H1 (cell line): ENCODE data around the gene IL5RA. TPM values are rescaled to one million over a fixed set of nuclear protein-coding genes. Genes with fewer than 3 reads are reported as not detected.

ENCODE experiments used
- CTCF ChIA-PET: fragments of 300-600 bp; sonication (Branson Sonifier 250); formaldehyde crosslinking; loops from one replicate; lab custom pipeline; 2021; ENCODE audit not compliant: partially characterized antibody; lab: Charles Lee
- POLR2A ChIA-PET: fragments of 300-600 bp; sonication (Branson Sonifier 250); formaldehyde crosslinking; loops from one replicate; lab custom pipeline; 2021; ENCODE audit warnings: inconsistent platforms; ENCODE audit not compliant: partially characterized antibody; lab: Charles Lee
- DNase-seq, 2 experiments: peaks; one replicate each; pipeline versions ENCODE4 v3.0.0 to v3.0.0-alpha.2; 2010 to 2022; ENCODE audit warnings: low spot score in 2 of 2, low read depth in 1 of 2, mixed read lengths in 1 of 2
- FAIRE-seq: peaks from 2 replicates; lab custom pipeline; 2011; peaks lifted over from hg19 to GRCh38; lab: Jason Lieb, UNC
- H2AFZ ChIP-seq: 2 replicates; pipeline ENCODE4 v1.8.1; 2012; ENCODE audit warnings: low read length, inconsistent platforms
- H2AK5ac ChIP-seq: 2 replicates; pipeline ENCODE4 v1.6.1; 2013; ENCODE audit warnings: low read depth, low read length
- H2BK120ac ChIP-seq: replicated peaks from 2 replicates; pipeline ENCODE3; 2013; ENCODE audit warnings: low read depth, low read length, inconsistent platforms
- H2BK12ac ChIP-seq: 2 replicates; pipeline ENCODE4 v1.6.1; 2013; ENCODE audit warnings: low read depth, low read length
- H2BK15ac ChIP-seq: 2 replicates; pipeline ENCODE4 v1.6.1; 2013; ENCODE audit warnings: low read length
- H2BK20ac ChIP-seq: 2 replicates; pipeline ENCODE4 v1.6.1; 2013; ENCODE audit warnings: low read length
- H2BK5ac ChIP-seq: 2 replicates; pipeline ENCODE4 v1.6.1; 2013; ENCODE audit warnings: low read depth, low read length
- H3K14ac ChIP-seq: 2 replicates; pipeline ENCODE4 v1.6.1; 2013; ENCODE audit warnings: inconsistent platforms; ENCODE audit not compliant: insufficient read length
- H3K18ac ChIP-seq: 2 replicates; pipeline ENCODE4 v1.6.1; 2013; ENCODE audit warnings: low read length; ENCODE audit errors: extremely low read depth
- H3K23ac ChIP-seq: 2 replicates; pipeline ENCODE4 v1.6.1; 2013; ENCODE audit warnings: inconsistent platforms; ENCODE audit not compliant: insufficient read length
- H3K23me2 ChIP-seq: 2 replicates; pipeline ENCODE4 v1.6.1; 2013; ENCODE audit warnings: low read depth, low read length
- H3K27ac ChIP-seq: 2 replicates; pipeline ENCODE4 v1.6.1; 2011; ENCODE audit warnings: low read depth, low read length, inconsistent platforms
- H3K27me3 ChIP-seq, 4 experiments: replicated peaks in 1 of 4; 1 replicate in 1 of 4; 2 replicates in 3 of 4; pipeline versions ENCODE4 v1.6.1 to v1.8.1; 2011 to 2013; ENCODE audit warnings: low read length in 3 of 4, mild to moderate bottlenecking in 3 of 4, inconsistent platforms in 2 of 4, mixed read lengths in 2 of 4, moderate library complexity in 1 of 4; ENCODE audit not compliant: control insufficient read depth in 3 of 4, insufficient read depth in 3 of 4; ENCODE audit errors: extremely low read depth in 1 of 4
- H3K36me3 ChIP-seq, 4 experiments: 2 replicates each; pipeline versions ENCODE4 v1.6.1 to v1.8.1; 2011 to 2013; ENCODE audit warnings: mild to moderate bottlenecking in 4 of 4, low read length in 3 of 4, moderate library complexity in 2 of 4, control low read depth in 1 of 4, inconsistent platforms in 1 of 4; ENCODE audit not compliant: insufficient read depth in 4 of 4, control insufficient read depth in 2 of 4
- H3K4ac ChIP-seq: replicated peaks from 2 replicates; pipeline ENCODE3; 2013; ENCODE audit warnings: low read length, low read depth, mixed read lengths, inconsistent platforms; ENCODE audit not compliant: insufficient read length
- H3K4me1 ChIP-seq, 4 experiments: replicated peaks in 1 of 4; 1 replicate in 1 of 4; 2 replicates in 3 of 4; pipeline versions ENCODE4 v1.6.1 to v1.8.1; 2011 to 2013; ENCODE audit warnings: low read length in 3 of 4, inconsistent platforms in 2 of 4, mixed read lengths in 1 of 4; ENCODE audit not compliant: insufficient read depth in 4 of 4, control insufficient read depth in 3 of 4
- H3K4me2 ChIP-seq, 2 experiments: 2 replicates each; pipeline versions ENCODE4 v1.6.1 to v1.8.1; 2011 to 2013; ENCODE audit warnings: low read depth in 2 of 2, low read length in 2 of 2, control low read depth in 1 of 2, inconsistent platforms in 1 of 2, mild to moderate bottlenecking in 1 of 2; ENCODE audit not compliant: insufficient read depth in 1 of 2
- H3K4me3 ChIP-seq, 4 experiments: fragments of 200-600, 300-600 bp in 1 of 4; sonication (generic), shearing (Covaris generic), sonication (Bioruptor Twin) in 1 of 4; 2 replicates each; pipeline versions ENCODE4 v1.5.1 to v1.8.1; 2011 to 2016; ENCODE audit warnings: low read length in 4 of 4, low read depth in 3 of 4, control low read depth in 2 of 4, inconsistent platforms in 2 of 4, mild to moderate bottlenecking in 2 of 4, mixed read lengths in 1 of 4, moderate library complexity in 1 of 4; ENCODE audit not compliant: insufficient read depth in 2 of 4; ENCODE audit errors: extremely low read depth in 1 of 4
- H3K56ac ChIP-seq: replicated peaks from 2 replicates; pipeline ENCODE3; 2013; ENCODE audit warnings: low read depth, mild to moderate bottlenecking, mixed read lengths, low read length, inconsistent platforms; ENCODE audit not compliant: insufficient read length
- H3K79me1 ChIP-seq: 2 replicates; pipeline ENCODE4 v1.6.1; 2013; ENCODE audit warnings: low read depth, low read length, control low read depth
- H3K79me2 ChIP-seq, 2 experiments: 2 replicates each; pipeline versions ENCODE4 v1.6.1 to v1.8.1; 2012 to 2013; ENCODE audit warnings: low read length in 2 of 2, mild to moderate bottlenecking in 2 of 2, inconsistent platforms in 1 of 2; ENCODE audit not compliant: insufficient read depth in 2 of 2, control insufficient read depth in 1 of 2
- H3K9ac ChIP-seq, 4 experiments: replicated peaks in 1 of 4; 1 replicate in 1 of 4; 2 replicates in 3 of 4; pipeline versions ENCODE4 v1.6.1 to v1.8.1; 2011 to 2013; ENCODE audit warnings: low read depth in 3 of 4, low read length in 3 of 4, control low read depth in 2 of 4, mild to moderate bottlenecking in 2 of 4, moderate library complexity in 2 of 4, inconsistent platforms in 1 of 4; ENCODE audit errors: extremely low read depth in 1 of 4
- H3K9me3 ChIP-seq, 2 experiments: 2 replicates each; pipeline versions ENCODE4 v1.6.1 to v1.8.1; 2012 to 2013; ENCODE audit warnings: mild to moderate bottlenecking in 2 of 2, moderate library complexity in 2 of 2, control low read depth in 1 of 2, inconsistent platforms in 1 of 2, low read depth in 1 of 2, low read length in 1 of 2, mixed read lengths in 1 of 2; ENCODE audit not compliant: insufficient read depth in 2 of 2
- H4K20me1 ChIP-seq, 2 experiments: replicated peaks in 1 of 2; 2 replicates each; pipeline versions ENCODE3 to v1.8.1; 2011 to 2013; ENCODE audit warnings: inconsistent platforms in 2 of 2, low read length in 2 of 2, mild to moderate bottlenecking in 1 of 2; ENCODE audit not compliant: insufficient read depth in 2 of 2, control insufficient read depth in 1 of 2
- H4K5ac ChIP-seq: 2 replicates; pipeline ENCODE4 v1.6.1; 2013; ENCODE audit warnings: low read length, low read depth, mixed read lengths, inconsistent platforms; ENCODE audit not compliant: insufficient read length
- H4K8ac ChIP-seq: 2 replicates; pipeline ENCODE4 v1.8.0; 2013; ENCODE audit warnings: mild to moderate bottlenecking, moderate library complexity, low read length, inconsistent platforms; ENCODE audit not compliant: insufficient read depth; ENCODE audit errors: extremely low read depth
- H4K91ac ChIP-seq: replicated peaks from 2 replicates; pipeline ENCODE3; 2013; ENCODE audit warnings: low read length, mixed read lengths, inconsistent platforms; ENCODE audit not compliant: insufficient read length
- BRCA1 ChIP-seq: IDR thresholded peaks from 2 replicates; pipeline ENCODE4 v1.6.1; 2012; ENCODE audit warnings: low read depth, low read length, improper control_type of control experiment
- CBX8 ChIP-seq: fragments of 300-800, 300-1000 bp; sonication (generic); IDR thresholded peaks from 2 replicates; pipeline ENCODE4 v1.7.1; 2016; ENCODE audit warnings: low read depth, low read length, borderline replicate concordance
- ZNF274 ChIP-seq: IDR thresholded peaks from 2 replicates; pipeline ENCODE4 v1.7.0; 2012; ENCODE audit warnings: low read length, borderline replicate concordance; ENCODE audit errors: extremely low read depth
- WGBS, 2 experiments: shearing (Covaris generic) in 1 of 2; methylation state at CpG; one replicate each; pipeline versions ENCODE4 v1.1.6 to v1.1.7; 2013 to 2015; ENCODE audit warnings: low lambda C conversion rate in 2 of 2, mixed read lengths in 2 of 2, inconsistent platforms in 1 of 2, low coverage in 1 of 2, missing lambda C conversion rate in 1 of 2; ENCODE audit not compliant: insufficient replicate concordance in 2 of 2, insufficient coverage in 1 of 2, insufficient read length in 1 of 2; ENCODE audit errors: extremely low coverage in 1 of 2, missing lambda C conversion rate in 1 of 2; 5-methylcytosine and 5-hydroxymethylcytosine counted together
- polyA plus RNA-seq, 7 experiments: library from polyadenylated mRNA; depleted of rRNA in 3 of 7; stranded (reverse) in 5 of 7; unstranded in 2 of 7; fragments of >200 nt in 5 of 7; fragments of 200-250 nt in 2 of 7; gene quantifications; 1 replicate in 5 of 7; 2 replicates in 1 of 7; 4 replicates in 1 of 7; pipeline versions ENCODE4 v1.2.1 to v1.2.3, GENCODE V29; 2011 to 2013; ENCODE audit warnings: missing spikeins in 2 of 7, mixed read lengths in 2 of 7
- total RNA-seq: library from RNA; stranded (reverse); fragmentation: NEBNext Ultra II Directional; extraction: Animal tissue kit (Norgen Biotek cat#: 25700); gene quantifications from 2 replicates; pipeline ENCODE4 v1.2.1, GENCODE V29; 2021

IL5RA gene
- total and polyA plus RNA-seq, 2 of the 8 experiments (the other 6 are each of a cell fraction or from before 2014, with no cell fraction given) = not detected

- no peaks in the 10 kb centered on the region for H3K79me2 ChIP-seq
- FAIRE-seq (no peak), DNase-seq (no peak)
- H3K56ac ChIP-seq = no peak overlapping the region
- no peak overlapping the region for H2AK5ac ChIP-seq
- H2BK5ac ChIP-seq = no peak overlapping the region
- no peak overlapping the region for H2AFZ ChIP-seq
- H3K23ac ChIP-seq = no peak overlapping the region
- H2BK120ac ChIP-seq = no peak overlapping the region
- H2BK15ac ChIP-seq = no peak overlapping the region
- no peak overlapping the region for H2BK12ac ChIP-seq
- H3K36me3 ChIP-seq = peaks cover 6 to 92% (median 47%) of the 10 kb centered on the region in 4 experiments; a peak in 7 of 8 replicates
- H3K4me2 ChIP-seq = no peak overlapping the region
- no peak overlapping the region for H3K9ac ChIP-seq
- H3K4me3 ChIP-seq = no peak overlapping the region
- no peak overlapping the region for H3K18ac ChIP-seq
- H3K27ac ChIP-seq = no peak overlapping the region
- no peak overlapping the region for H4K5ac ChIP-seq
- no peak overlapping the region for H4K8ac ChIP-seq
- H3K4me1 ChIP-seq = no peaks in the 10 kb centered on the region
- no peaks in the 10 kb centered on the region for H3K23me2 ChIP-seq
- H4K91ac ChIP-seq = no peak overlapping the region
- no peak overlapping the region for H3K4ac ChIP-seq
- CTCF ChIA-PET = no interaction called here
- POLR2A ChIA-PET = interaction anchor here (6.1 kb wide), 1 partner anchor 8 kb away, joined by 33 read pairs; no protein-coding TSS in a partner anchor
- H3K27me3 ChIP-seq = no peaks in the 10 kb centered on the region
- no peak overlapping the region for H3K14ac ChIP-seq
- peaks cover 2 to 3% of the 10 kb centered on the region in 2 experiments for H4K20me1 ChIP-seq
- H3K79me1 ChIP-seq = no peaks in the 10 kb centered on the region
- no peaks in the 10 kb centered on the region for H3K9me3 ChIP-seq
- TF ChIP-seq CBX8 (no peak), ZNF274 (no peak), BRCA1 (no peak)
- no peak overlapping the region for H2BK20ac ChIP-seq
- 89% methylated on average over 8 of the region's 8 CpGs; no CpG with 5 or more reads in 1 of the 2 experiments for WGBS, 2 experiments
Measured at GRCh38 chr3:3145831-3146230, 35.7 kb upstream of the IL5RA start.
